Natural killer cell (primary cell): ENCODE measurements around the gene AP1B1. TPM values are rescaled to one million over a fixed set of nuclear protein-coding genes. Genes with fewer than 3 reads are reported as not detected.

ENCODE experiments used
- ATAC-seq, 3 donors: fragments of 150-1000 bp in 2 of 3; fragments of 200-7000 bp in 1 of 3; cut with Tn5 transposase; 1 replicate in 1 of 3; 2 replicates in 2 of 3; pipeline ENCODE4 v1.10.0; 2021; ENCODE audit warnings: mild to moderate bottlenecking in 2 of 3, moderate library complexity in 2 of 3
- DNase-seq, 2 donors: peaks; one replicate each; pipeline versions ENCODE4 v3.0.0 to v3.0.0-alpha.2; 2013 to 2021; ENCODE audit warnings: mixed read lengths in 1 of 2
- H3K27ac ChIP-seq: one replicate; pipeline ENCODE4 v1.5.1; 2013; ENCODE audit warnings: mild to moderate bottlenecking, low read length
- H3K27me3 ChIP-seq: one replicate; pipeline ENCODE4 v1.6.1; 2013; ENCODE audit warnings: low read length; ENCODE audit not compliant: control insufficient read depth, insufficient read depth
- H3K36me3 ChIP-seq: one replicate; pipeline ENCODE4 v1.6.1; 2013; ENCODE audit warnings: low read length; ENCODE audit not compliant: control insufficient read depth, insufficient read depth
- H3K4me1 ChIP-seq: one replicate; pipeline ENCODE4 v1.6.1; 2013; ENCODE audit warnings: low read length; ENCODE audit not compliant: control insufficient read depth, insufficient read depth
- H3K4me3 ChIP-seq: one replicate; pipeline ENCODE4 v1.5.1; 2013; ENCODE audit warnings: low read length
- H3K9me3 ChIP-seq: one replicate; pipeline ENCODE4 v1.6.1; 2013; ENCODE audit warnings: low read length; ENCODE audit not compliant: control insufficient read depth, insufficient read depth
- H3K27ac Mint-ChIP-seq, 2 donors: one replicate each; pipeline ENCODE4 v1.8.0; 2022; ENCODE audit warnings: mild to moderate bottlenecking in 2 of 2, mixed read lengths in 2 of 2, moderate library complexity in 1 of 2
- H3K27me3 Mint-ChIP-seq, 2 donors: one replicate each; pipeline ENCODE4 v1.8.0; 2022; ENCODE audit warnings: low read depth in 2 of 2, mixed read lengths in 2 of 2
- H3K36me3 Mint-ChIP-seq: one replicate; pipeline ENCODE4 v1.8.0; 2022; ENCODE audit warnings: mixed read lengths
- H3K4me1 Mint-ChIP-seq, 2 donors: one replicate each; pipeline ENCODE4 v1.8.0; 2022; ENCODE audit warnings: mixed read lengths in 2 of 2
- H3K4me3 Mint-ChIP-seq: one replicate; pipeline ENCODE4 v1.8.0; 2022; ENCODE audit warnings: mild to moderate bottlenecking, moderate library complexity, mixed read lengths
- H3K9me3 Mint-ChIP-seq, 2 donors: one replicate each; pipeline ENCODE4 v1.8.0; 2022; ENCODE audit warnings: mixed read lengths in 2 of 2
- WGBS: methylation state at CpG from one replicate; pipeline ENCODE4 v1.1.7; 2013; ENCODE audit warnings: missing lambda C conversion rate; ENCODE audit not compliant: insufficient coverage; 5-methylcytosine and 5-hydroxymethylcytosine counted together
- intact Hi-C: fragments of 100-400 bp; cut with micrococcal nuclease; formaldehyde crosslinking; loops from one replicate; pipeline ENCODE4 v1.14.2; 2022
- total RNA-seq, 4 donors: library from RNA; stranded (reverse); fragments of 120-200 nt in 1 of 4; gene quantifications; one replicate each; pipeline versions ENCODE4 v1.2.3 to v1.2.4, GENCODE V29; 2013 to 2022
- TF ChIP-seq, protein P1 (sequence below): fragments of 200-600 bp; IDR thresholded peaks from one replicate; pipeline ENCODE4 v1.8.0; 2022; ENCODE audit warnings: antibody characterized with exemption

Gene AP1B1
- total RNA-seq, 3 donors from 2014 or later (not counting 1 experiment from before 2014, with no cell fraction given), result 54.0 to 56.1 (median 54.3) TPM

- Mint-ChIP-seq H3K27ac (no peak overlapping the region), H3K9me3 (no peaks in the 10 kb centered on the region), H3K27me3 (no peaks in the 10 kb centered on the region), H3K4me3 (no peak overlapping the region), H3K36me3 (no peaks in the 10 kb centered on the region), H3K4me1 (peaks cover 0 to 8% of the 10 kb centered on the region in 2 donors)
- DNase-seq, result no peak
- H3K4me1 ChIP-seq, result no peaks in the 10 kb centered on the region
- H3K27me3 ChIP-seq, result no peaks in the 10 kb centered on the region
- TF ChIP-seq, protein P1, sequence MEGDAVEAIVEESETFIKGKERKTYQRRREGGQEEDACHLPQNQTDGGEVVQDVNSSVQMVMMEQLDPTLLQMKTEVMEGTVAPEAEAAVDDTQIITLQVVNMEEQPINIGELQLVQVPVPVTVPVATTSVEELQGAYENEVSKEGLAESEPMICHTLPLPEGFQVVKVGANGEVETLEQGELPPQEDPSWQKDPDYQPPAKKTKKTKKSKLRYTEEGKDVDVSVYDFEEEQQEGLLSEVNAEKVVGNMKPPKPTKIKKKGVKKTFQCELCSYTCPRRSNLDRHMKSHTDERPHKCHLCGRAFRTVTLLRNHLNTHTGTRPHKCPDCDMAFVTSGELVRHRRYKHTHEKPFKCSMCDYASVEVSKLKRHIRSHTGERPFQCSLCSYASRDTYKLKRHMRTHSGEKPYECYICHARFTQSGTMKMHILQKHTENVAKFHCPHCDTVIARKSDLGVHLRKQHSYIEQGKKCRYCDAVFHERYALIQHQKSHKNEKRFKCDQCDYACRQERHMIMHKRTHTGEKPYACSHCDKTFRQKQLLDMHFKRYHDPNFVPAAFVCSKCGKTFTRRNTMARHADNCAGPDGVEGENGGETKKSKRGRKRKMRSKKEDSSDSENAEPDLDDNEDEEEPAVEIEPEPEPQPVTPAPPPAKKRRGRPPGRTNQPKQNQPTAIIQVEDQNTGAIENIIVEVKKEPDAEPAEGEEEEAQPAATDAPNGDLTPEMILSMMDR, result no peak
- H3K27ac ChIP-seq, result no peak overlapping the region
- peaks cover 79% of the 10 kb centered on the region for H3K36me3 ChIP-seq
- intact Hi-C loops, result no loop called here
- 97% methylated on average over 6 of the region's 7 CpGs for WGBS
- H3K4me3 ChIP-seq, result no peak overlapping the region
- H3K9me3 ChIP-seq, result no peaks in the 10 kb centered on the region
- no peak for ATAC-seq
Observed at GRCh38 chr22:29334148-29334547, 54.2 kb downstream of the AP1B1 start.

- TF ChIP-seq, protein P1, result no peak
- Histone ChIP-seq H3K36me3 (peaks cover 76% of the 10 kb centered on the region), H3K9me3 (no peaks in the 10 kb centered on the region), H3K4me3 (no peak overlapping the region), H3K4me1 (no peaks in the 10 kb centered on the region), H3K27ac (no peak overlapping the region), H3K27me3 (no peaks in the 10 kb centered on the region)
- H3K27ac Mint-ChIP-seq, result no peak overlapping the region
- H3K27me3 Mint-ChIP-seq, result no peaks in the 10 kb centered on the region
- no peak overlapping the region for H3K4me3 Mint-ChIP-seq
- ATAC-seq (no peak), DNase-seq (no peak)
- WGBS, result 93% methylated on average over 8 of the region's 8 CpGs
- H3K9me3 Mint-ChIP-seq, result no peaks in the 10 kb centered on the region
- intact Hi-C loops, result no loop called here
- no peaks in the 10 kb centered on the region for H3K36me3 Mint-ChIP-seq
- peaks cover 0 to 8% of the 10 kb centered on the region in 2 donors for H3K4me1 Mint-ChIP-seq
Observed at GRCh38 chr22:29332886-29333496, 55.4 kb downstream of the AP1B1 start.

DNA sequence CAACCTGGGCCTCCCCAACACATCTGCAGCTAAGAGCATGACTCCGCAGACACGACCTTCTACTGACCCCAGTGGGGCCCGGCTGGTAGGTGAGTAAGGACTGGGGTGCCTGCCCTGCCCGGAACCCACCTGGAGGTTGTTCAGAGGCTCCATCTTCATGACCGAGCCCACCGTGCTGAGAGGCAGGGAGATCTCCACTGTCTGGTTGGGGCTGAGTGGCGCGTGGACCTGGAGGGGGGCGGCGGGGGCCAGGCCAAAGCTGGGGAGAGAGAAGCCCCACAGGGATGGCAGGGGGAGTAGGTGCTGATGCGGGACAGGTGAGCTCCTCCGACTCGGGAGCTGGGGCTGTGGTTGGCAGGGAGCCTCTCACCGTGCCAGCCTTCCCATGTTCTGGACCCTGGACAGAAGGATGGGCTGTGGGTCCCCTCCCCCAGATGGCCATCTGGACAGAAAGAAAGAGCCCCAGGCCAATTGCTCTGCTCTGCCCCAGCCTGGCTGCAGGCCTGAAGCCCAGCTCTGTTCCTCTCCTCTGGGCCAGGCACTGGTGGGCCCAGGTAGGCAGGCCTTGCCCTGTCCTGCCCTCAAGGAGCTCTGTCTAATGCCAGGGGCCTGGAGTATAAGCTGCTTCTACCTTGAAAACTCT lies 56.6 kb downstream of the AP1B1 start:
- H3K27ac Mint-ChIP-seq, result no peak overlapping the region
- Histone ChIP-seq H3K4me1 (no peaks in the 10 kb centered on the region), H3K36me3 (peaks cover 71% of the 10 kb centered on the region), H3K4me3 (no peak overlapping the region), H3K27ac (no peak overlapping the region), H3K9me3 (no peaks in the 10 kb centered on the region), H3K27me3 (no peaks in the 10 kb centered on the region)
- intact Hi-C loops, result no loop called here
- ATAC-seq (no peak), DNase-seq (no peak)
- no peaks in the 10 kb centered on the region for H3K36me3 Mint-ChIP-seq
- H3K9me3 Mint-ChIP-seq, result no peaks in the 10 kb centered on the region
- 95% methylated on average over 14 of the region's 14 CpGs for WGBS
- H3K27me3 Mint-ChIP-seq, result no peaks in the 10 kb centered on the region
- no peak overlapping the region for H3K4me3 Mint-ChIP-seq
- TF ChIP-seq, protein P1, result no peak
- peaks cover 0 to 8% of the 10 kb centered on the region in 2 donors for H3K4me1 Mint-ChIP-seq

DNA sequence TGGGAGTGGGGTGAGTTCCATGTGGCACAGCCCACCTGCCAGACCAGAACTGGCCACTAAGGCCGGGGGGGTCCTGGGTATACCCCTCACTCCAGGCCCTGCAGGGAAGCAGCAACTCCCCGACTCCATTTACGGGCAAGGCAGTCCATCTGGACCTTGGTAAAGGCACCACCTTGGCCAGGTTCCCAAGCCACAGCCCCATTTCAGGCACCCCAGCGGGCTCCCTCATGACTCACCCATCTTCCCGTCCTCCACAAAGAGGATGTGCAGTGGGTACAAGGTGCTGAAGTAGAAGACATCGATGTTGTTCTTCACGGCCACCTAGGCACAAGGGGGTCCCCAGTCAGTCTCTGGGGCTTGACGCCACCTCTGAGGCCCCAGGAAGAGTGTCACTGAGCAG lies 57.2 kb downstream of the AP1B1 start:
- H3K27ac ChIP-seq, result no peak overlapping the region

More for the DNA sequence above, 57.2 kb downstream of the AP1B1 start:
- no peaks in the 10 kb centered on the region for H3K36me3 Mint-ChIP-seq
- 93% methylated on average over 8 of the region's 8 CpGs for WGBS
- H3K4me3 Mint-ChIP-seq, result no peak overlapping the region
- H3K27ac Mint-ChIP-seq, result no peak overlapping the region
- Histone ChIP-seq H3K4me3 (no peak overlapping the region), H3K9me3 (no peaks in the 10 kb centered on the region), H3K27me3 (no peaks in the 10 kb centered on the region), H3K4me1 (no peaks in the 10 kb centered on the region), H3K36me3 (peaks cover 70% of the 10 kb centered on the region)
- H3K27me3 Mint-ChIP-seq, result no peaks in the 10 kb centered on the region
- intact Hi-C loops, result no loop called here
- DNase-seq (no peak), ATAC-seq (no peak)
- peaks cover 0 to 8% of the 10 kb centered on the region in 2 donors for H3K4me1 Mint-ChIP-seq
- TF ChIP-seq, protein P1, result no peak
- no peaks in the 10 kb centered on the region for H3K9me3 Mint-ChIP-seq
